ENCODE results near the gene RPTOR.

RPTOR gene

DNA sequence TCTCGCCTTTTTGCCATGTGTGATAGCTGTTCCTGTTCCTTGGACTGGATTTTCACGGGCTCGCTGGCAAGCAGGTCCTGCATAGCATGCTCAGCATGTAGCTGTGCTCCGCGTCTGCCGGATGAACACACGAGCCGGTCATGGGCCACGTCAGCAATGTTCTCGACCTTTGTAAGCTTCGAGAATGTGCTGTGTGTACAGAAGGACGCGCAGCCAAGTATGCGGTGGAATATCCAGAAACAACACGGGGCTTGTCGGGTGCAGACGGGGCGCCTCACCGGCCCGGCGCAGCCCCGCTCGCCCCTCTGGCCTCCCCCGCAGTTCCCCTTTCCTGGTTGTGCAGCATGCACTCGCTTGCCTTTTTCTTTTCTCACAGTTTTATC is 42.2 kb downstream of the RPTOR start:
- no peak for DNase-seq (ENCODE audit: low read depth in 2 of 2)

DNA sequence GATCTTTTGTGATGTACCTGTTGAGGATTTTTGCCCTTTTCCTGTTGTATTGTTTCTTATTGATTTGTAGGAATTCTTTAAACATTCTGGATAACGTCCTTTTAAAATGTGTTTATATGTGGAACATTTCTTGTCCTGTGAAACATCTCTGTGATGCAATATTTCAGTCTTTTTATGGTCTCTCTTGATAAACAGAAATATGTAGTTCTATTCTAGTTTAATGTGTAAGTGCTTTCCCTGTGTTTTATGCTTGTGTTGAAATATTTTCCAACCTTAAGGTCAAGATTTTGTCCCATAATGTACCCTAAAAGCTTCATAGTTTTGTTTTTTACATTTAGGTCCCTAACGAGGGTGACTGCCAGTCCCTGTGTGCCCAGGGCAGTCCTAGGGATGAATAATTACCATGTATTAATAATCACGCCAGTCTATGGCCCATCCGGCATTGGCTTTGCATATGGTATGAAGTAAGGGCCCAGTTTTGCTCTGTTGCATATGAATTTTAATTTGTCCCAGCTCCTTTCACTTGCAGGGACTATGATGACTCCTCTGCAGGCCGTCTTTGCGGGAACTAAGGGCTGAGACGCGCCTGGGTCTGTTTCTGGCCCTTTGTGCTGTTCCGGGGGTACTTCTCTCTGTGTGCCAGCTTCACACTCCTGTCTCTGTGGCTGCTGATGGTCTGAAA is 44.2 kb downstream of the RPTOR start:
- no peak for DNase-seq (ENCODE audit: low read depth in 2 of 2)

DNA sequence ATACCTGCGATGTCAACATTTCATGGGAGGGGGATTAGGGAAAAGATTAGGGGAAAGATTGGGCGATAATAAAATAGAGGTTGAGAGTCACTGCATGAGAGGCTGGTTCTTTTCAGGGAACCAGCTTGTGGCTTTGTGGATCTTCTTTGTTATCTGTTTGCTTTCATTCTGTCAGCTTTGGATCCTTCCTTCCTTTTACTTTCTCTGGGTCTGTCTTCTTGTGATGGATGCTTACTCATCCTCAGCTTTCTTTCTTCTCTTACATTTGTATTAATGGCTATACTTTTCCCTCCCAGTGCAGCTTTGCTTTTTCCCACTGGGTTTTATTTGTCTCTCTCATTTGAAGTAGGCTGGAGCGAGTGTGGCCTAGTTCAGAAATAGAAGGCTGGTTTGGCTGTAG is 47.1 kb downstream of the RPTOR start:
- no peak for DNase-seq (ENCODE audit: low read depth in 2 of 2)

DNA sequence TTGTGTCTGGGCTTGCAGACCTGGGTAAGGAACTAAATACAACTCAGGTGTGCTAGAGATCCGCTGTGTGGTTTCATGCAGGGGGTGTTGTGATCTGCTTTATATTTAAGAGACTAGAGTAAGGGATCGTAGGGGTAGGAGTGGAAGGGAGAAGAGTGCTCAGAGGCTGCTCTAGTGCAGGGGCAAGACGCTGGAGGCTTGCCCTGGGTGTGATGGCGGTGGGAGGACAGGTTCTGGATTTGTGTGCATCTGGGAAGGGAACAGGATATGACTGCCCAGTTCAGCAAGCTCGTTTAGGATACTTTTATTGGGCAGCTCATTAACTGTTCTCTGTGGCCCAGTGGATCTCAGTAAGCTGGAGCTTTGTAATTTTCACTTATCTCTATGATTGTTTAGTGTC is 47.6 kb downstream of the RPTOR start:
- no peak for DNase-seq (ENCODE audit: low read depth in 2 of 2)

DNA sequence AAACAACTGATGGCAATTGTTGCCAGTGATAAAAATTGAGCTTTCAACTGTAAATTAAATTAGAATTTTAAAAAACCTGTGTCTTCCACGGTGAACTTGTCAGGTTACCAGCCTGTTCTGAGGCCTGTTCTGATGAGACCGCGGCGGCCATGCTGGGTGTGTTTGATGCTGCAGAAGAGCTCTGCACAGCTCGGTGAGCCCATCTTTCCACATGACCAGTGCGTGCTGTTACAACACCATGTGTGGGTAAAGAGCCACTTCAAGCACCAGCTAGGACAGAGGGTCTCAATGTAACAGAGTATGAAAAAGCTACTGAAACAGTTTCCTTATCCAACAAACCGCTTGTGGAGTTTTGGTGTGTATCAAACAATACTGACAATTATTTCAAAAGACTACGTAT is 48.5 kb downstream of the RPTOR start:
- no peak for DNase-seq (ENCODE audit: low read depth in 2 of 2)

DNA sequence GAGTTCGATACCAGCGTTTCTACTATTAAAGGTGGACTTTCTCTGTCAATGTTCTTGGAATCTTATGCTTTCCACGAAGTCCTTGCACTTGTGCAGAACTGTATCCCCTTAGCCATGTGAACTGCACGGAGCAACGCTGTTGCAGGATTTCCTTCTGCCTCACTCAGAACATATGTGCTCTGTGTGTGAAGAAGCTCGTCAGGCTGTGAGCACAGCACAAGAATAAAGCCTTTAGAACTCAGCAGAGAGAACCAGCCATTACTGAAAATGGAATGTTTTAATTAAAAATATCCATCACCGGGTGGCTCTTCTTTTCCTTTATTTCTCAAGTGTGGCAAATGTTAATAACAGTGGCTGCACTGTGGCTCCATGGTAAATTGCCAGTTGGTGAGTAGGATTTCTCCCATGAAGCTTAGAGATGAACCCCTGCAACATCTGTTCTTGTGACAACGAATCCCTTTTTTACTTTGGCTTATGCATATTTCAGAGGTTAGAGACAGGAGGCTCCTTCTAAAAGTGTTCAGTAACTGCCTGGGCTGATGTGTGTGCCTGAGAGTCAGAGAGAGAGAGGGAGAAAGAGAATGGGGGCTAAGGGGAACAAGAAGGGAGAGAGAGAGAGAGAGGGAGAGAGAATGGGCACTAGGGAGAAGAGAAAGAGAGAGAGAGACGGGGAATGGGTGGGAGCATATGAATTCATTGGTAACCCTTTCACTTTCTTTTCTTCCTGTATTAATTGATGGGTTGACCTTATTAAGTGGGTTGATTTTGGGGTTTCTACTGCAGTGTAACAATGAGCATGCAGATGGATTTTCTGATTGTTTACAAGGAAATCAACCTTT is 50.0 kb downstream of the RPTOR start:
- no peak for DNase-seq (ENCODE audit: low read depth in 2 of 2)

DNA sequence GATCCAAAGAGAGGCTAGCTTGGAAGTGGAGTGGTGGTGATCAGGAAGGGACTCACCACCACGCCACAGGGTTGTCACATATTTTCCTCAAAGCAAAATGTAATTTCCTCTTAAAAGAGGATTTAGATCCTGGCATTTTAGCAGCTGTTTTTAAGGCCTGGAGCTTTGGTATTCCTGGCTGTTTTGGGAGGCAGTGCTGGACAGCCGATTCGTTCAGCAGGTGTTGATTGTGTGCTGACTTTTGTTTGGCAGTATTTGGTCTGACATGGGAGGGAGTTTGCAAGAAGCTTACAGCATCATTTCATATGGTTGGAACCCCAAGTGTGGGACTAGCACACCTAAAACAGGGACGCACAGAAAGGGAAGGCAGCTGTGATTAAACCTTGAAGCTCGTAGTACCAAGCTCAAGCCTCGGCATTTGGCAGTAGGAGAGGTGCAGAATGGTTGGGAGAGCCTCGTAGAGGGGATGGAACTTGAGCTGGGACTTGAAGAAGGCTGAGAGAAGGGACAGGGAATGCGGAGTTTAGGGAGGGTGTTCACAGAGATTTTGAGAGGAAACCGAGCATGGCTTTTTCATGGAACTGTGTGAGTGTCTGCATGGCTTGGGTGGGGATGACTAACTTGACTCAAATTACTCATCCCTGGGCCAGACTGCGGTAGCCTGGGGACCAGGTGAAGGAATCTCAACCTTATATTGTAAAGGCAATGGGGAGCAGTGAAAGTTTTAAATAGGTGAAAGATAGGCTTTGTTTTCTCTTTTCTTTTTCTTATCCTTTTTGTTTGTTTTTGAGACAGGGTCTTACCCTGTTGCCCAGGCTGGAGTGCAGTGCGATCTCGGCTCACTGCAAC is 52.3 kb downstream of the RPTOR start:
- peak in 1 of 2 donors; percentile 26 for DNase-seq (ENCODE audit: low read depth in 2 of 2)

DNA sequence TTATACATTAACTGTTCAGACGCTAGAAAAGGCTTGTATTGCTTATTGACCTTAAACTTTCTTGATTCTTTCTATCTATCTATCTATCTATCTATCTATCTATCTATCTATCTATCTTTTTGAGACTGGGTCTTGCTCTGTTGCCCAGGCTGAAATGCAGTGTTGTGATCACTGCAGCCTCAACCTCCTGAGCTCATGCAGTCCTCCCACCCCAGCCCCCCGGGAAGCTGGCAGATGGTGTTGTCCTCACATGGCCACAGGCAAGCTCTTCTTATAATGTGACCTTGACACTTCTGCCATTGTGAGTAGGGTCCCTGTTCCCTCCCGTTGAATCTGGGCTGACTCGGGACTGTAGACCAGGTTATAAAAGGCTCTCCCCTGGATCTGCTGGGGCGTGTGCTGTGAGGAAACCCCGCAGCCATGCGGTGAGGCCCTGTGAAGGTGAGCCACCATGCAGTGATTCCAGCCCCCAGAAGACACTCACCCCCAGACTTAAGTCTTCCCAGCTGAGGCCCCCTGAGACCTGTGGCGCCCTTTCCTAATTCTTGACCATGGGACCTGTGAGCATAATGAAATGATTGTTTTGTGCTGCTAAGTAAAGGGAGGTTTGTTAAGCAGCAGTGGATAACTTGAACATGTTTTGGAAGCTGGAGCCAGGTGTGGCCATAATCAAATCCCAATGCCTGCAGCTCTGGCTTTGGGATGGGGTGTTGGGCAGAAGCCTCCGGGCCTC is 54.3 kb downstream of the RPTOR start:
- no peak for DNase-seq (ENCODE audit: low read depth in 2 of 2)

DNA sequence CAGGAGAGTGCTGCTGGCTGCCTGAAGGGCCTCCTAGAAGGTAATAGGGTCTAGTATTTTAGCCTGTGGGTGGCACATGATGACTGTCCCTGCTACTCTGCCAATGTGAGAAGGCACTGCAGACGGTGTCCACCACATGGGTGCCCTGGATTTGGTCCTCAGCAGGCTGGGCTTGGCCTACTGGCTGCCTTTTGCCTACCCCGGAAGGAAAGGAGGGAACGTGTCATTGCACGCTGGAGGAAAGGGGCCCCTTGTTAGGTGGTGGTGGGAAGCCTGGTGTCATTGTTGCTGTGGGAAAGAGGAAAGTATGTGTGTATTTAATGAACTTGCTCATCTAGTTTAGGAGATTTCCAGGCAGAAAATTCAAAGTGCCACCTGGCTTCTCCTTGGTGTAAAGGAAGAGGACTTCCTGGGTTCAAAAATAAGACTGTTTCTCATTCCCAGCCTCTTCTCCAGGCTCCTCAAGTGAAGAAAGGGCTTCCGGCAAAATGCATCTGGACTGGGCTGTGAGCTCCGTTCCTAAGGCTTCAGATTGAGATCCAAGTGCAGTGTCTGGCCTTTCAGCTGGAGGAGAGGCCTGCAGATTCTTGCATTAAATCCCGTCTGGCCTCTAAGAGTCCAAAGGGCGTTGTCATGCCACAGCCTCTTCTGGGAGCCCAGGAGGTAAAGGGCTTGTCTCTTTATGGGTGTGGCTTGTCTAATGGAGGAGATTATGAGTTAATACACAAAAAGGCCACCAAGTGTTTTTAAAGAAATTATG is 55.1 kb downstream of the RPTOR start:
- DNase-seq (ENCODE audit: low read depth in 2 of 2): no peak

DNA sequence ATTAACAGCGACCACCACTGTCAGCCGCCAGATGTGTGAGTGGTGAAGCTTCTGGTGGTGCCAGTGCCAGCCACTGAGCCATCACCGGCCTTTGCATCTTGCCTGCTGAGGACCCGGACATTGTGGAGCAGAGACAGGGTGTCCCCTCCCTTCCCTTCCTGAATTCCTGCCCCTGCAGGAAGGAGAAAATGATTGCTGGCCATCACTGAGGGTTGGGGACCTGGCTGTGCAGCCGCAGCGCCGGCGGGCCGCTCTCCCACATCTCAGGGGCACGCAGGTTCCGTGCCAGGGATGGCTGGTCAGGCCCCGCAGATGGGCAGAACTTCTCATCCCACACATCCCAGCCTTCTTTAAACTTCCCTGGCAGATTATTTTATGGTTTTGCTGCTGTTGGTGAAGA is 56.5 kb downstream of the RPTOR start:
- no peak for DNase-seq (ENCODE audit: low read depth in 2 of 2)

DNA sequence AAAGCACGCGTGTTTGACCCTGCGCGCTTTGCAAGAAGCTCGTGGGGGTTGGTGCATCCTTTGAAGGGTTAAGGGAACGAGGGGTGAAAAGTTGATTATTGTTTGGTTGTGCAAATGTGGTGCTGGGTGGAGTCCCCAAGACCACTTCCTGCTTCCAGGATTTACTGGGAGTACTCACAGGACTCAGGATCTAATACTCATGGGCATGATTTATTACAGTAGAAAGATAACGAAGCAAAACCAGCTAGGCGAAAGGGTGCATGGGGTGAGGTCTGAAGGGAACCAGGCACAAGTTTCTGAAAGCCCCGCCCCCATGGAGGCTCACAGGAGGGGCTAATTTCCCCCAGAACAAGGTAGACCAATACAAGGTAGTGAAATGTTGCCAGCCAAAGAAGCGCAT is 58.8 kb downstream of the RPTOR start:
- DNase-seq (ENCODE audit: low read depth in 2 of 2): no peak

DNA sequence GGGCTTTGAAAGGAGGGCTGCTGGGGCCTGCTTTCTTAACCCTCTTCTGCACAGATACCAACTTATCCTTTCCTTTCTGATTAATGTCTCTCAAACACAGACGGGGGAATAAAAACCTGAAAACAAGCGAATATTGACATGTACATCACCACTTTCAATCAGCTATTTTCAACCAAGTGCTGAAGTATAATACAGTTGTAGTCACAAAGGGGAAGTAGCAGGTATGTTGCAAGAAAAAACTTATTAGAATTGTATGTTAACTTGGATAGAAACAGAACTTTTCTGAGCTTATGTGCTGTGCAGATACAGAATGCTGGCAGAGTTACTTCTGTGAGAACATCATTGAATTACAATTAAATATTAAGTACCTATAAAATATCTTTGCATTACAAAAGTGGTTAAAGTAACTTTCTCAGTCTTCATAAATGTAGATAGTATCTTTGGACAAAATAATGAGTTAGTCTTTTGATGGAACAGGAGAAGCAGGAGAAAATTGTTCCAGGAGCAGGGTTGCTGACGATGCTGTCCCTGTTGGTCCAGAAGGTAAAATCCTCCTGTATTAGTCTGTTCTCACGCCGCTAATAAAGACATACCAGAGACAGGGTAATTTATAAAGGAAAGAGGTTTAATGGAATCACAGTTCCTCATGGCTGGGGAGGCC is 59.5 kb downstream of the RPTOR start:
- DNase-seq (ENCODE audit: low read depth in 2 of 2): no peak

DNA sequence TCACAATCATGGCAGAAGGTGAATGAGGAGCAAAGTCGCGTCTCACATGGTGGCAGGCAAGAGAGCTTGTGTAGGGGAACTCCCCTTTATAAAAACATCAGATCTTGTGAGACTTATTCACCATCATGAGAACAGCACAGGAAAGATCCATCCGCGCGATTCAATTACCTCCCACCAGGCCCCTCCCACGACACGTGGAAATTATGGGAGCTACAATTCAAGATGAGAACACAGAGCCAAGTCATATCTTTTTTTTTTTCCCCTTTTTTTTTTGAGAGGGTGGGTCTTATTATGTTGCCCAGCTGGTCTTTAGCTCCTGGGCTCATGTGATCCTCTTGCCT is 60.0 kb downstream of the RPTOR start:
- no peak for DNase-seq (ENCODE audit: low read depth in 2 of 2)

DNA sequence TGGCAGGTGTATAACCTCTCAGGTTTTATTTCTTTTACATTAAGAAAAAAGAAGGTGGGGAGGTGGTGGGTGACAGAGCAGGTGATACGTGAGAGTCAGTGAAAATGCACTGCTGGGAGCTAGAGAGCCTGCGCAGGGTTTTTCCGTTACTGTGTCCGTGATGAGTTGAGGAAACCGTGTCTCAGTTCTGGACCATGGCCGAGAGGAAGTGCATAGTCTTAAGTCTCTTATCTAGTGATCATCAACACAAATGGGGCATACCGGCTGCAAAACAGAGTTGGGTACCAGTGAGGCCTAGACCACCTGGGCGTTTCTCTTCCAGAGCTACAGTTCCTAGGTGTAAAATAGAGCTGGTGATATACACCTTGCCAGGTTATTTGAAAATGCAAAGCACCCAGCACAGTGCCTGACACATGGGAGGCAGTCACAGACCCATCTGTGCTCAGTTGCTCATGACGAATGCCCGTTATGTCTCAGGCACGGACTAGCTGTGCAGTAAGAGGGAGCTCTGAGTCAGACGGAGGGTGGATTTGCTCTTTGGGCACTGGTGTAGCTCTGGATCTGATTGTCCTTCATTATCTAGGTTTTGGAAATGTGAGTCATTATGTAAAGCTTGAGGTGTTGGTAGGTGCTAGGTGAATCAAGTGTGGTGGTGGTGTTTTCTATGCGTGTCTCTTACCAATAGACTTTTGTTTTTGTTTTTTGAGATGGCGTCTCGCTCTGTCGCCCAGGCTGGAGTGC is 60.9 kb downstream of the RPTOR start:
- peak; percentile 76 to 81 for DNase-seq (ENCODE audit: low read depth in 2 of 2)

DNA sequence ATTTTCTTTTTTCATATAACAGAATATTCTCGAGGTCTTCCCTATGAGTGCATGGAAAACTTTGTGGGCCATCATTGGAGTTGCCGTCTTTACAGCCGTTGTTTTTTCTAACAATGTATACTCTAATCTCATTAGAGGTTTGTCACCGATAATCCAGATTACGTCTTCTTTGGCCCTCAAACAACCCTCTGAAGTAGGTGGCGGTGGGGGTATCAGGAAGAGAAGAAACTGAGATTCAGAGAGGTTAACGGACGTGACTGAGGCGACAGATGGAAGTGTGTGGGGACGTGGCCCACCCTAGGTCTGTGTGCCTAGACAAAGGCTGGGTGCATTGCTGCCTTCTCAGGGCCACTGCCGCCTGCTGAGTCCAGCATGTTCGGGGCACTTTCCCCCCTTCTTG is 63.7 kb downstream of the RPTOR start:
- DNase-seq (ENCODE audit: low read depth in 2 of 2): no peak

DNA sequence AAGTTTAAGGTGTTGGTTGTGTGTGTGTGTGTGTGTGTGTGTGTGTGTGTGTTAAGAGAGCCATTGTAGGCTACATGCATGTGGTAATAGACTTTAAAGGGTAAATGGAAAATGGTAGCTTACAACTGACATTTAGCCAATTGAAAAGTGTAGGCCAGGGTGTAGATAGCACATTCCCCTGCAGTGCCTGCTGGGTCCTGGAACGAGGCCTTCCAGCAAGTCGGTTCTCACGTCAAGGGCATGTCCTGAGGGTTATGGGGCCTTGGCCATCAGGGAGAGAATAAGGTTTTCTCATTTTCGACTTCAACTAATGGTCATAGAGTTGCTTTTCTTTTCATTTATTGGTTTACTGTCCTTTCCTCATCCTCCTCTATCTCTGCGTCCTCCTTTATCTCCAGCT is 65.1 kb downstream of the RPTOR start:
- no peak for DNase-seq (ENCODE audit: low read depth in 2 of 2)

DNA sequence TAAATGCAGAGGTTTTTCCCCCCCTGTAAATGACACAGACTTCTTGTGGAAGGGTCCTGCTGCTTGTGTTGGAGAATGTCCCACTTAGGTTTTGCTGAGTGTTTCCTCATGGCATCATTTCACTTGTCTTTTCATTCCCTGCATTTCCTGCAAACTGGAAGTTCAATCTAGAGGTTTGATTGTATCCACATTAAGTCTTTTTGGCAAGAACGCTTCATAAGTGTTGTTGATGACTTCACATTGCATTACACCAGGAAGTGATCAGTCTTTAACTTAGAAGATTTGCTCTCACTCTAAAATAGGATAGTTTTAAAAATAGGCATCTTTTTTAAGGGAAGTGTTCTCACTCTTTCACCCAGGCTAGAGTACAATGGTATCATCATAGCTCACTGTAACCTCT is 67.2 kb downstream of the RPTOR start:
- no peak for DNase-seq (ENCODE audit: low read depth in 2 of 2)

DNA sequence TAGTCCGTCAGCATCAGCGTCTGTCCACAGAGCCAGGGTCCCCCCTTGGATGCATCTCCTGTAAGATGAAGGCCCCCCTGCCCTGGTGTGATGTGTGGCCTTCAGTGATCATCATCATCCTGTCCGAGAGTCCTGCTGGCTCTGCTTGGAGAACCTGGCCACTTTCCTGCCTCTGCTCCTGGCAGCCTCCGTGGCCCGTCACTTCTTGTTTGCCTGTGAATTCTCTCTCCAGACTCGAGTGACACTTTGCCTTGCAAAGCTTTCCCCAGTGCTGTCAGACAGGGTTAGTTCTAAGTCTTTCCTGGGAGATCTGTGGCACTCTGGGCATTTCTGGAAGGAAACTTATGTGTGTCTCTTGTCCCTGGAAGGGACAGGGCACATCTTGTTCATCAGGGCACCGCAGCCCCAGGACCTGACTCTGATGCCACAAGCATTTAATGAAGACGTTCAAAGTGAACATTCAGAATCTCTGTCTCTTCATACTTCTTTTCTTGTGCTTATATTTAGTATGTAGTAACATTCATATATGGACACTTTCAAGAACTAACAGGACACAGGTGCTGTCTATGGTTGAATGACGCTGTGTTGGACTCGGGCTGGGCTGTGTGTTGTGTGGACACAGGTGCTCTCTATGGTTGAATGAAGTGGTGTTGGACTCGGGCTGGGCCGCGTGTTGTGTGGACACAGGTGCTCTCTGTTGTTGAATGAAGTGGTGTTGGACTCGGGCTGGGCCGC is 68.5 kb downstream of the RPTOR start:
- no peak for DNase-seq (ENCODE audit: low read depth in 2 of 2)

DNA sequence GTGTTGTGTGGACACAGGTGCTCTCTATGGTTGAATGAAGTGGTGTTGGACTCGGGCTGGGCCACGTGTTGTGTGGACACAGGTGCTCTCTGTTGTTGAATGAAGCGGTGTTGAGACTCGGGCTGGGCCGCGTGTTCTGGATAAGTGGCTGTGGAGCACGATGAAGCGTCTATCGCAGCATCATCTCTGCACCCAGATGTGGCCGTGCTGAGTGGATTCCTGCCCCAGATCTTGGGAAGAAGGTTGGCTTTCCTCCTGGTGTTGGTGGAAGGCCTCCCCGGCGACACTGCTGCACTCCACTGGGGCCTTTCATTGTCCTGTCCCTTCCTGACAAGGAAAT is 69.1 kb downstream of the RPTOR start:
- DNase-seq (ENCODE audit: low read depth in 2 of 2): no peak

Data from stimulated activated CD4-positive, alpha-beta T cell treated with anti-CD3 and anti-CD28 coated beads, Interleukin-15, amount 100 ng/mL, for 48 hours (primary cell).